Keratinocyte (primary cell): Measurements from ENCODE around the gene SCRT2. TPM values are rescaled to one million over a fixed set of nuclear protein-coding genes. Genes with fewer than 3 reads are reported as not detected.

Source experiments
- DNase-seq: peaks from one replicate; pipeline ENCODE4 v3.0.0-alpha.2; 2011; ENCODE audit warnings: low read depth, missing footprints, low spot score
- FAIRE-seq: peaks from 2 replicates; lab custom pipeline; 2011; peaks lifted over from hg19 to GRCh38; lab: Jason Lieb, UNC
- H2AFZ ChIP-seq: 2 replicates; pipeline ENCODE4 v1.6.0; 2012; ENCODE audit warnings: low read length, control low read depth, inconsistent platforms; ENCODE audit not compliant: control insufficient read depth
- H3K27ac ChIP-seq: 2 replicates; pipeline ENCODE4 v1.5.1; 2011; ENCODE audit warnings: low read length; ENCODE audit not compliant: control insufficient read depth, insufficient read depth
- H3K27me3 ChIP-seq: 3 replicates; pipeline ENCODE4 v1.6.0; 2011; ENCODE audit warnings: low read length; ENCODE audit not compliant: control insufficient read depth, insufficient read depth; ENCODE audit errors: extremely low read depth
- H3K36me3 ChIP-seq, 2 experiments: 2 replicates in 1 of 2; 3 replicates in 1 of 2; pipeline ENCODE4 v1.5.1; 2011; ENCODE audit warnings: low read length in 2 of 2, mild to moderate bottlenecking in 1 of 2; ENCODE audit not compliant: control insufficient read depth in 2 of 2, insufficient read depth in 2 of 2; ENCODE audit errors: extremely low read depth in 1 of 2
- H3K4me1 ChIP-seq: 3 replicates; pipeline ENCODE4 v1.5.1; 2011; ENCODE audit warnings: low read length; ENCODE audit not compliant: control insufficient read depth, insufficient read depth; ENCODE audit errors: extremely low read depth
- H3K4me2 ChIP-seq: 3 replicates; pipeline ENCODE4 v1.6.0; 2011; ENCODE audit warnings: low read depth, low read length; ENCODE audit not compliant: control insufficient read depth, insufficient read depth; ENCODE audit errors: extremely low read depth
- H3K4me3 ChIP-seq, 3 experiments: fragments of 200-600 bp in 1 of 3; sonication (generic) in 1 of 3; 2 replicates in 2 of 3; 3 replicates in 1 of 3; pipeline ENCODE4 v1.5.1; 2011 to 2016; ENCODE audit warnings: low read length in 3 of 3, mild to moderate bottlenecking in 3 of 3, control low read depth in 2 of 3, inconsistent platforms in 1 of 3, low read depth in 1 of 3, mixed read lengths in 1 of 3, mixed run types in 1 of 3, moderate library complexity in 1 of 3; ENCODE audit not compliant: control insufficient read depth in 2 of 3, insufficient read depth in 2 of 3; ENCODE audit errors: extremely low read depth in 1 of 3
- H3K79me2 ChIP-seq: 2 replicates; pipeline ENCODE4 v1.6.0; 2012; ENCODE audit warnings: low read length; ENCODE audit not compliant: control insufficient read depth, insufficient read depth
- H3K9ac ChIP-seq: 3 replicates; pipeline ENCODE4 v1.6.0; 2011; ENCODE audit warnings: low read length; ENCODE audit not compliant: control insufficient read depth, insufficient read depth; ENCODE audit errors: extremely low read depth
- H3K9me1 ChIP-seq: 3 replicates; pipeline ENCODE4 v1.6.0; 2011; ENCODE audit warnings: low read length; ENCODE audit not compliant: control insufficient read depth, insufficient read depth; ENCODE audit errors: extremely low read depth
- H3K9me3 ChIP-seq: 2 replicates; pipeline ENCODE4 v1.5.1; 2012; ENCODE audit warnings: low read depth, low read length; ENCODE audit not compliant: control insufficient read depth
- H4K20me1 ChIP-seq: 3 replicates; pipeline ENCODE4 v1.6.0; 2011; ENCODE audit warnings: low read length; ENCODE audit not compliant: control insufficient read depth, insufficient read depth; ENCODE audit errors: extremely low read depth
- EZH2 ChIP-seq: IDR thresholded peaks from one replicate; pipeline ENCODE4 v1.6.1; 2012; ENCODE audit warnings: inconsistent platforms, mild to moderate bottlenecking, low read length, moderate library complexity
- dilution Hi-C: fragments of 300-500 bp; cut with MboI; formaldehyde crosslinking; loops from one replicate; pipeline ENCODE4 v1.7.0; 2020; ENCODE audit warnings: low sequenced_read_pairs; ENCODE audit not compliant: extremely low pct_ligation_motif_present
- polyA plus RNA-seq, 5 experiments: library from polyadenylated mRNA; depleted of rRNA in 3 of 5; stranded (reverse) in 3 of 5; stranded (forward) in 1 of 5; unstranded in 1 of 5; fragments of >200 nt; gene quantifications; 1 replicate in 1 of 5; 2 replicates in 3 of 5; 3 replicates in 1 of 5; pipeline versions ENCODE4 v1.2.1 to v1.2.3, GENCODE V29; 2011 to 2012; ENCODE audit warnings: missing spikeins in 2 of 5, low read depth in 1 of 5, low replicate concordance in 1 of 5
- TF ChIP-seq, protein P1 (sequence below), 3 experiments: IDR thresholded peaks in 1 of 3; conservative IDR thresholded peaks in 1 of 3; optimal IDR thresholded peaks in 1 of 3; 2 replicates in 2 of 3; 3 replicates in 1 of 3; pipeline versions ENCODE3 to v1.5.1; 2011; ENCODE audit warnings: low read length in 3 of 3, mild to moderate bottlenecking in 3 of 3, moderate library complexity in 2 of 3, control low read depth in 1 of 3, inconsistent platforms in 1 of 3; ENCODE audit not compliant: insufficient read depth in 2 of 3; ENCODE audit errors: extremely low read depth in 1 of 3

The SCRT2 gene
- polyA plus RNA-seq, 1 donor (not counting 4 experiments of a cell fraction or from before 2014, with no cell fraction given), result not detected

DNA sequence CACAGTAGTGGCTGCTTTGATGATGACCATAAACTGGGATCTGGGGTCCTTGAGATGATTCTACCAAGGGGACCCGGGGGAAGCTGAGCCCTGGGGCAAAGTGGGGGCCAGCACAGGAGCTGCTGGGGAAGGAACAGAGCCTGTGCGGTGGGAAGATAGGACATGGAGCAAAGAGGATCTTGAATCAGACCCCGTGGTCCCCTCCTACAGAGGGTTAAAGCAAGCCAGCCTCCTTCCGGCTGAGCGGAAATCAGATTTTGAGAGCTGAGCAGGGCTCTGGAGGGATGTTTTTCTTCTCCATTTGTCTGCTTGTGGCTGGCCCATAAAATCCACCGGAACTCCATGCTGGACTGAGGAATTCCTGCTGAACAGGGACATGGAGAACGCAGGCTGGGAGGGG is 55.4 kb downstream of the SCRT2 start:
- no peak for DNase-seq

DNA sequence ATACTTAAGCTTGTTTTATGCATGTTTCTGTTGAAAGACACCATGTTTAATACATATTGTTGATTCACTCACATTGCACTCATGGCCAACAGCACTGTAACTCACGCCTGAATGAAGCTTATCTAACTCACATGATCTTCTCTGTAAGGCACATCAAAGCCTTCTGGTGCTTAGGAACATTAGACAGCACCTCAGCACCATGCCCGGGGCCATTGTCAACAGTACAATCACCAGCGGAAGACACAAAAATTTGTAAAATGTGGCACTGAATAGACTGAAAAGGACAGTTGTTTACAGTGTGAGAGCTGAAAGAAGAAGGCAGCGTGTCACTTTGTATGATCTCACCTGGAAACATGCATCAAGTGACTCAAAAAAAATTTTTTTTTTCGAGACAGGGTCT is 56.6 kb downstream of the SCRT2 start:
- DNase-seq (no peak), FAIRE-seq (peak; percentile 53)
- Histone ChIP-seq H3K27me3 (peaks cover 19% of the 10 kb centered on the region), H2AFZ (no peak overlapping the region), H3K4me3 (no peak overlapping the region), H3K4me2 (no peak overlapping the region), H4K20me1 (no peaks in the 10 kb centered on the region), H3K9me1 (no peaks in the 10 kb centered on the region), H3K79me2 (no peaks in the 10 kb centered on the region), H3K27ac (no peak overlapping the region), H3K9ac (no peak overlapping the region), H3K9me3 (no peaks in the 10 kb centered on the region), H3K4me1 (no peaks in the 10 kb centered on the region), H3K36me3 (no peaks in the 10 kb centered on the region)
- dilution Hi-C loops, result no loop called here
- TF ChIP-seq, protein P1, sequence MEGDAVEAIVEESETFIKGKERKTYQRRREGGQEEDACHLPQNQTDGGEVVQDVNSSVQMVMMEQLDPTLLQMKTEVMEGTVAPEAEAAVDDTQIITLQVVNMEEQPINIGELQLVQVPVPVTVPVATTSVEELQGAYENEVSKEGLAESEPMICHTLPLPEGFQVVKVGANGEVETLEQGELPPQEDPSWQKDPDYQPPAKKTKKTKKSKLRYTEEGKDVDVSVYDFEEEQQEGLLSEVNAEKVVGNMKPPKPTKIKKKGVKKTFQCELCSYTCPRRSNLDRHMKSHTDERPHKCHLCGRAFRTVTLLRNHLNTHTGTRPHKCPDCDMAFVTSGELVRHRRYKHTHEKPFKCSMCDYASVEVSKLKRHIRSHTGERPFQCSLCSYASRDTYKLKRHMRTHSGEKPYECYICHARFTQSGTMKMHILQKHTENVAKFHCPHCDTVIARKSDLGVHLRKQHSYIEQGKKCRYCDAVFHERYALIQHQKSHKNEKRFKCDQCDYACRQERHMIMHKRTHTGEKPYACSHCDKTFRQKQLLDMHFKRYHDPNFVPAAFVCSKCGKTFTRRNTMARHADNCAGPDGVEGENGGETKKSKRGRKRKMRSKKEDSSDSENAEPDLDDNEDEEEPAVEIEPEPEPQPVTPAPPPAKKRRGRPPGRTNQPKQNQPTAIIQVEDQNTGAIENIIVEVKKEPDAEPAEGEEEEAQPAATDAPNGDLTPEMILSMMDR (optimal IDR thresholded peaks at IDR 0.05 in 1 of 3, IDR thresholded peaks at IDR 0.05 in 1 of 3, conservative IDR thresholded peaks at IDR 0.05 in 1 of 3; ENCODE audit: extremely low read depth in 1 of 3, insufficient read depth in 2 of 3, low read length in 3 of 3), result no peak
- no peak for TF ChIP-seq EZH2

More for the DNA sequence above, 55.4 kb downstream of the SCRT2 start:
- Histone ChIP-seq H3K79me2 (no peaks in the 10 kb centered on the region), H3K9me3 (no peaks in the 10 kb centered on the region), H2AFZ (no peak overlapping the region), H3K36me3 (no peaks in the 10 kb centered on the region), H3K4me2 (no peak overlapping the region), H3K9ac (no peak overlapping the region), H3K4me1 (no peaks in the 10 kb centered on the region), H3K27me3 (peaks cover 19% of the 10 kb centered on the region), H3K4me3 (no peak overlapping the region), H4K20me1 (no peaks in the 10 kb centered on the region), H3K9me1 (no peaks in the 10 kb centered on the region), H3K27ac (no peak overlapping the region)
- dilution Hi-C loops, result no loop called here
- no peak for FAIRE-seq
- TF ChIP-seq, protein P1 (optimal IDR thresholded peaks at IDR 0.05 in 1 of 3, IDR thresholded peaks at IDR 0.05 in 1 of 3, conservative IDR thresholded peaks at IDR 0.05 in 1 of 3; ENCODE audit: extremely low read depth in 1 of 3, insufficient read depth in 2 of 3, low read length in 3 of 3), result no peak
- no peak for TF ChIP-seq EZH2
